IPS-15b (cell line): ENCODE measurements around the gene NAT10.

Experiments used
- H3K27me3 ChIP-seq: one replicate; pipeline ENCODE4 v1.6.1; 2013; ENCODE audit warnings: low read length; ENCODE audit not compliant: control insufficient read depth, insufficient read depth
- H3K36me3 ChIP-seq: one replicate; pipeline ENCODE4 v1.6.1; 2013; ENCODE audit warnings: low read length; ENCODE audit not compliant: control insufficient read depth, insufficient read depth
- H3K4me1 ChIP-seq: one replicate; pipeline ENCODE4 v1.6.1; 2013; ENCODE audit warnings: mild to moderate bottlenecking, low read length; ENCODE audit not compliant: control insufficient read depth, insufficient read depth
- H3K4me3 ChIP-seq: one replicate; pipeline ENCODE4 v1.5.1; 2013; ENCODE audit warnings: low read depth, low read length
- H3K9ac ChIP-seq: one replicate; pipeline ENCODE4 v1.6.1; 2013; ENCODE audit warnings: low read depth, mild to moderate bottlenecking, low read length
- H3K9me3 ChIP-seq: one replicate; pipeline ENCODE4 v1.6.1; 2013; ENCODE audit warnings: mild to moderate bottlenecking, low read length; ENCODE audit not compliant: control insufficient read depth, insufficient read depth

The NAT10 gene

GRCh38 chr11:34114471-34114870 is 9.0 kb downstream of the NAT10 start:
- no peaks in the 10 kb centered on the region for H3K27me3 ChIP-seq
- no peaks in the 10 kb centered on the region for H3K9me3 ChIP-seq
- H3K36me3 ChIP-seq = peaks cover 52% of the 10 kb centered on the region
- H3K9ac ChIP-seq = no peak overlapping the region
- H3K4me3 ChIP-seq = no peak overlapping the region
- H3K4me1 ChIP-seq = no peaks in the 10 kb centered on the region

- H3K9me3 ChIP-seq = no peaks in the 10 kb centered on the region
- no peak overlapping the region for H3K9ac ChIP-seq
- H3K4me1 ChIP-seq = no peaks in the 10 kb centered on the region
- no peaks in the 10 kb centered on the region for H3K27me3 ChIP-seq
- no peak overlapping the region for H3K4me3 ChIP-seq
- H3K36me3 ChIP-seq = peaks cover 35% of the 10 kb centered on the region
These were observed 15.2 kb downstream of the NAT10 start for GRCh38 chr11:34120651-34121050.

GRCh38 chr11:34124885-34125668 is 19.6 kb downstream of the NAT10 start:
- H3K36me3 ChIP-seq = peaks cover 25% of the 10 kb centered on the region
- no peaks in the 10 kb centered on the region for H3K27me3 ChIP-seq
- H3K4me3 ChIP-seq = no peak overlapping the region
- no peak overlapping the region for H3K9ac ChIP-seq
- no peaks in the 10 kb centered on the region for H3K9me3 ChIP-seq
- H3K4me1 ChIP-seq = no peaks in the 10 kb centered on the region

GRCh38 chr11:34126959-34127848 is 21.8 kb downstream of the NAT10 start:
- Histone ChIP-seq H3K27me3 (no peaks in the 10 kb centered on the region), H3K36me3 (peaks cover 27% of the 10 kb centered on the region), H3K9me3 (no peaks in the 10 kb centered on the region), H3K4me1 (no peaks in the 10 kb centered on the region), H3K9ac (no peak overlapping the region), H3K4me3 (no peak overlapping the region)

GRCh38 chr11:34128824-34129223 is 23.4 kb downstream of the NAT10 start:
- Histone ChIP-seq H3K36me3 (peaks cover 23% of the 10 kb centered on the region), H3K9ac (no peak overlapping the region), H3K9me3 (no peaks in the 10 kb centered on the region), H3K27me3 (no peaks in the 10 kb centered on the region), H3K4me3 (no peak overlapping the region), H3K4me1 (no peaks in the 10 kb centered on the region)

- no peaks in the 10 kb centered on the region for H3K9me3 ChIP-seq
- peaks cover 45% of the 10 kb centered on the region for H3K36me3 ChIP-seq
- no peak overlapping the region for H3K9ac ChIP-seq
- H3K27me3 ChIP-seq = no peaks in the 10 kb centered on the region
- no peak overlapping the region for H3K4me3 ChIP-seq
- no peaks in the 10 kb centered on the region for H3K4me1 ChIP-seq
These were observed 27.0 kb downstream of the NAT10 start for GRCh38 chr11:34132261-34132965.

GRCh38 chr11:34134765-34135164 is 29.3 kb downstream of the NAT10 start:
- H3K27me3 ChIP-seq = no peaks in the 10 kb centered on the region
- H3K36me3 ChIP-seq = peaks cover 60% of the 10 kb centered on the region
- H3K9me3 ChIP-seq = no peaks in the 10 kb centered on the region
- H3K4me1 ChIP-seq = no peaks in the 10 kb centered on the region
- H3K9ac ChIP-seq = no peak overlapping the region
- H3K4me3 ChIP-seq = no peak overlapping the region

GRCh38 chr11:34135439-34135838 is 30.0 kb downstream of the NAT10 start:
- H3K27me3 ChIP-seq = no peaks in the 10 kb centered on the region
- H3K36me3 ChIP-seq = peaks cover 60% of the 10 kb centered on the region
- H3K9ac ChIP-seq = no peak overlapping the region
- no peak overlapping the region for H3K4me3 ChIP-seq
- H3K9me3 ChIP-seq = no peaks in the 10 kb centered on the region
- no peaks in the 10 kb centered on the region for H3K4me1 ChIP-seq

- H3K4me3 ChIP-seq = no peak overlapping the region
- no peaks in the 10 kb centered on the region for H3K9me3 ChIP-seq
- no peaks in the 10 kb centered on the region for H3K4me1 ChIP-seq
- peaks cover 59% of the 10 kb centered on the region for H3K36me3 ChIP-seq
- no peaks in the 10 kb centered on the region for H3K27me3 ChIP-seq
- no peak overlapping the region for H3K9ac ChIP-seq
These were observed 31.0 kb downstream of the NAT10 start for GRCh38 chr11:34136420-34136819.

GRCh38 chr11:34139346-34139745 is 33.9 kb downstream of the NAT10 start:
- Histone ChIP-seq H3K9me3 (no peaks in the 10 kb centered on the region), H3K36me3 (peaks cover 69% of the 10 kb centered on the region), H3K4me3 (no peak overlapping the region), H3K4me1 (no peaks in the 10 kb centered on the region), H3K9ac (no peak overlapping the region), H3K27me3 (no peaks in the 10 kb centered on the region)

GRCh38 chr11:34140149-34140548 is 34.7 kb downstream of the NAT10 start:
- Histone ChIP-seq H3K9me3 (no peaks in the 10 kb centered on the region), H3K4me3 (no peak overlapping the region), H3K27me3 (no peaks in the 10 kb centered on the region), H3K9ac (no peak overlapping the region), H3K4me1 (no peaks in the 10 kb centered on the region), H3K36me3 (peaks cover 65% of the 10 kb centered on the region)
